Heart left ventricle (tissue), 13 donors: Measurements from ENCODE around the gene HAUS7.

ENCODE experiments used
- POLR2A ChIP-seq, 2 donors: fragments of 450-650 bp; IDR thresholded peaks; one replicate each; pipeline ENCODE4 v1.6.1; 2017; ENCODE audit warnings: antibody characterized with exemption in 2 of 2, mild to moderate bottlenecking in 2 of 2, moderate library complexity in 2 of 2
- TF ChIP-seq, protein P1 (sequence below), 12 donors: fragments of 200-600 bp; sonication (generic) in 4 of 12; IDR thresholded peaks; one replicate each; pipeline versions ENCODE4 v1.5.0 to v1.8.0; 2018 to 2022; ENCODE audit warnings: antibody characterized with exemption in 12 of 12, mild to moderate bottlenecking in 5 of 12
- donor health status: ischemic (EF 13 %, LVEDD 7.1; RV severe dilation, severe dysfunction).
- donor health status: DM: no; HTN: yes; CAD: no.
- donor health status: DM: no; HTN: no; CAD: no.
- donor health status: ischemic (EF 25% LVEDD 6.9; RV normal size, moderate dysfunction).
- donor health status: ischemic (EF 25% LVEDD 5.7; RV mildly dilated, moderate dysfunction).
- donor health status: ischemic (EF 35%, LVEDD 5.7; RV mildly dilated, moderate dysfunction).
- donor health status: nonischemic (EF 11% LVEDD 7.7; RV severe dilation, severe dysfunction).
- donor health status: DM: yes; HTN: yes; CAD: no.
- donor health status: PGD.
- donor health status: ischemic (EF 29% LVEDD 5.4; RV normal size, mild dysfunction).
- donor health status: nonischemic (EF 23%, LVEDD 6.1; RV moderate dilation, normal function).

DNA sequence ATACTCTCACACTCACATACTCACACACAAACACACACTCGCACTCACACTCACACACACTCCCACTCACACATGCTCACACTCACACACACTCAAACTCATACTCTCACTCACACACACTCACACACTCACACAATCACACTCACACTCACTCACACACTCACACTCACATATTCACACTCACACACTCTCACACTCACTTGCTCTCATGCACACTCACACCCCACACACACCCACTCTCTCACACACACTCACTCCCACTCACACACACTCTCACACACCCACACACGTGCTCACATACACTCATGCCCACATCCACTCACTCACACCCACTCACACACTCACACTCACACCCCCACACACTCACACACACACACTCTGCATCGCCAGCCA, 42.1 kb upstream of the HAUS7 start:
- TF ChIP-seq, protein P1, sequence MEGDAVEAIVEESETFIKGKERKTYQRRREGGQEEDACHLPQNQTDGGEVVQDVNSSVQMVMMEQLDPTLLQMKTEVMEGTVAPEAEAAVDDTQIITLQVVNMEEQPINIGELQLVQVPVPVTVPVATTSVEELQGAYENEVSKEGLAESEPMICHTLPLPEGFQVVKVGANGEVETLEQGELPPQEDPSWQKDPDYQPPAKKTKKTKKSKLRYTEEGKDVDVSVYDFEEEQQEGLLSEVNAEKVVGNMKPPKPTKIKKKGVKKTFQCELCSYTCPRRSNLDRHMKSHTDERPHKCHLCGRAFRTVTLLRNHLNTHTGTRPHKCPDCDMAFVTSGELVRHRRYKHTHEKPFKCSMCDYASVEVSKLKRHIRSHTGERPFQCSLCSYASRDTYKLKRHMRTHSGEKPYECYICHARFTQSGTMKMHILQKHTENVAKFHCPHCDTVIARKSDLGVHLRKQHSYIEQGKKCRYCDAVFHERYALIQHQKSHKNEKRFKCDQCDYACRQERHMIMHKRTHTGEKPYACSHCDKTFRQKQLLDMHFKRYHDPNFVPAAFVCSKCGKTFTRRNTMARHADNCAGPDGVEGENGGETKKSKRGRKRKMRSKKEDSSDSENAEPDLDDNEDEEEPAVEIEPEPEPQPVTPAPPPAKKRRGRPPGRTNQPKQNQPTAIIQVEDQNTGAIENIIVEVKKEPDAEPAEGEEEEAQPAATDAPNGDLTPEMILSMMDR (IDR thresholded peaks at IDR 0.05), result no peak
- no peak for TF ChIP-seq POLR2A (IDR thresholded peaks at IDR 0.05)
